Effector memory CD8-positive, alpha-beta T cell (primary cell): ENCODE results near the gene CDR2L.
"Not testable (repeated sequence)": the region's sequence is repeated elsewhere in the genome, so short reads cannot be mapped to it uniquely, and the experiment has no call there.

Experiments used
- ATAC-seq: fragments of 150-1000 bp; cut with Tn5 transposase; replicated peaks from 2 replicates; pipeline ENCODE4 v1.10.0; 2021; ENCODE audit warnings: mild to moderate bottlenecking, moderate library complexity
- DNase-seq, 3 experiments: peaks; one replicate each; pipeline ENCODE4 v3.0.0; 2021
- H3K27ac Mint-ChIP-seq, 2 donors: one replicate each; pipeline ENCODE4 v1.8.0; 2022; ENCODE audit warnings: mild to moderate bottlenecking in 2 of 2, mixed read lengths in 2 of 2, moderate library complexity in 2 of 2
- H3K27me3 Mint-ChIP-seq, 2 donors: one replicate each; pipeline ENCODE4 v1.8.0; 2022; ENCODE audit warnings: mixed read lengths in 2 of 2
- H3K36me3 Mint-ChIP-seq: one replicate; pipeline ENCODE4 v1.8.0; 2022; ENCODE audit warnings: mild to moderate bottlenecking, moderate library complexity, mixed read lengths; ENCODE audit not compliant: insufficient read depth
- H3K4me1 Mint-ChIP-seq, 2 donors: one replicate each; pipeline ENCODE4 v1.8.0; 2022; ENCODE audit warnings: low read depth in 2 of 2, mixed read lengths in 2 of 2
- H3K4me3 Mint-ChIP-seq, 2 donors: one replicate each; pipeline ENCODE4 v1.8.0; 2022; ENCODE audit warnings: mild to moderate bottlenecking in 2 of 2, mixed read lengths in 2 of 2, moderate library complexity in 2 of 2
- H3K9me3 Mint-ChIP-seq, 2 donors: one replicate each; pipeline ENCODE4 v1.8.0; 2022; ENCODE audit warnings: mixed read lengths in 2 of 2

CDR2L gene

DNA sequence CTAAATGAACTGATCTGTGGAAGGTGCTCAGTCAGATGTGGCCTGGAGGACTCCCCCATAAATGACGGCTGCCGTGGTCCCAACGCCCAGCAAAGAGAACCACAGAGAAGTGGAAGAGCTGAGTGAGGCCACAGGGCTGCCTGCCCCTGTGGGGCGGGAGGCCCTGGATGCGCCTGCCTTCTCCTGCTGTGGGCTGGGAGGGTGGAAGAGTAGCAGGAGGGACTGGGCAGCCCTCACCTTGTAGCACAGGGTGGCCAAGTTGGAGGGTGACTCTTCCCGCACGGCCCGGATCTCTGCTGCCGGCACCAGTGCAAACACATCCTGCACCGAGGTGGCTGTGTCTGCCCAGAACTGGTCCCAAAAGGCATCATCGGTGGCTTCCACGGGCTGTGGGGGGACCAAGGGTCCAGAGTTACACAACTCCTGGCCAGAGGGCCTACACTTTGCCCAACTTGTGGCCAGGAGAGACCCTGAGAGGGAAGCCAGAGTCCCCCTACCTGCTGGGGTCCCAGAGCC is 23.1 kb upstream of the CDR2L start:
- Mint-ChIP-seq H3K4me1 (peaks cover 4% of the 10 kb centered on the region in 2 donors), H3K27me3 (peaks cover 0 to 9% of the 10 kb centered on the region in 2 donors), H3K27ac (no peak overlapping the region), H3K36me3 (no peaks in the 10 kb centered on the region), H3K9me3 (no peaks in the 10 kb centered on the region), H3K4me3 (no peak overlapping the region)
- no peak for DNase-seq
- ATAC-seq: no peak

DNA sequence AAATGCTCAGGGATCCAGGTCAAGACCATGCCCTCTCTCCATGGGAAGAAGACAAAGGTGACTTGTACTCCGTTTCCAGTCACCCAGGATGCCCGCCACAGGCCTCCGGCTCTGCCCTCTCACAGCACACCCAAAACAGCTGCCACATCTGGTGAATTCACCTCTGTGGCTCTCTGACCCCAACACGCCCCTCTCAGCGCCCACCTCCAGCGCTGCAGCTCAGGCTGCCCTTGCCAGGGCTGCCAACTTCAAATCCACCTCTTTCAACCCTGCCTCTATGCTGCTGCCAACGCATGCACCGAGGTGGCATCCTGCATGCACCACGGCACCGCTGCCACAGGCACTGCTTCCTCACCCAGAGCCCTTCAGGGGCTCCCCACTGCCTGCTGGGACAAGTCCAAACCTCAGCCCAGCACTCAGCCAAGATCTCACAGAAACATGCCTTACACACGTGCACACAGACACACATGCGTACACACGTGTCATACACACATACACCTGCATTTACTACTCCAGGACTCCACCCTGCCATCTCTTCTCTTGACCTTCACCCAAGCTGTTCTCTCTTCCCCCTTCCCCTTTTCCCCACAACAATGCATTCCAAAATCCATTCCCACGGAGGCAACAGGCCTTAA is 22.3 kb upstream of the CDR2L start:
- Mint-ChIP-seq H3K9me3 (no peaks in the 10 kb centered on the region), H3K4me1 (peaks cover 2 to 4% of the 10 kb centered on the region in 2 donors), H3K27ac (peak overlapping the region in 1 of 2 donors; percentile 19), H3K4me3 (no peak overlapping the region), H3K36me3 (no peaks in the 10 kb centered on the region), H3K27me3 (peaks cover 0 to 3% of the 10 kb centered on the region in 2 donors)
- ATAC-seq: no peak
- no peak for DNase-seq

DNA sequence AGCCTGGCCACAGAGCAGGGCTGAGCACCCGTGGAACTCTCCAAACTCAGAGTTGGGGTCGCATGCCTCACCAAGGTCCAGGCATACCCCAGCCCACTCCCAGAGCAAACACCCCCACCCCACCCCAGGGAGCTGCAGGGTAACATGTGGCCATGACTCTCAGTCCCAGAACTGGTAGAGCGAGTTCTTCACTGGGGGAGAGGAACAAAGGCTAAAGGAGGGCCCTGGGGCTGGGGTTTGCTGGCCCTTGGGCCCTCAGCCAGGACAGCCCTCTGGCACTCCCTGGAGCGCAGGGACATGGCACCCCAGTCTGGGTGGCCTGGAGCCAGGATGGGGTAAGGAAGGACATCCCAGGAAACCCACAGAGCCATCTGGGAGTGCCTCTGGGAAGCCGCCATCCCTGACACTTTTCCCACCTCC is 19.1 kb upstream of the CDR2L start:
- no peaks in the 10 kb centered on the region for H3K9me3 Mint-ChIP-seq
- H3K27ac Mint-ChIP-seq: peak overlapping the region in 1 of 2 donors; percentile 41
- H3K4me1 Mint-ChIP-seq: peaks cover 6 to 10% of the 10 kb centered on the region in 2 donors
- H3K27me3 Mint-ChIP-seq: peaks cover 5 to 15% of the 10 kb centered on the region in 2 donors
- ATAC-seq (no peak), DNase-seq (no peak)
- H3K4me3 Mint-ChIP-seq: no peak overlapping the region
- H3K36me3 Mint-ChIP-seq: no peaks in the 10 kb centered on the region

DNA sequence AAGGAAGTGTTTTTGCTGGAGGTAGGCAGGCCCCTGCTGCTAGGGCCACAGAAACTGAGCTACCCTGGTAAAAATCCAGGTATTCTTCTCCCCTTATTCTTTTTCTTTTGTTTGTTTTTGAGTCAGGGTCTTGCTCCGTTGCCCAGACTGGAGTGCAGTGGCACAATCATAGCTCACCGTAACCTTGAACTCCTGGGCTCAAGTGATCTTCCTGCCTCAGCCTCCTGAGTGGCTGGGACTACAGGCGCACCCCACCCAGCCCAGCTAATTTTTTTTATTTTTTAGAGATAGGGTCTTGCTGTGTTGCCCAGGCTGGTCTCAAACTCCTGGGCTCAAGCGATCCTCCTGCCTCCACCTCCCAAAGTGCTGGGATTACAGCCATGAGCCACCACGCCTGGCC is 17.9 kb upstream of the CDR2L start:
- not testable (repeated sequence) for H3K9me3 Mint-ChIP-seq, H3K4me1 Mint-ChIP-seq, ATAC-seq, H3K36me3 Mint-ChIP-seq, H3K4me3 Mint-ChIP-seq, DNase-seq
- Mint-ChIP-seq H3K27ac (peak overlapping the region in 1 of 2 donors; percentile 77), H3K27me3 (peaks cover 5 to 24% of the 10 kb centered on the region in 2 donors)

- no peaks in the 10 kb centered on the region for H3K9me3 Mint-ChIP-seq
- H3K4me3 Mint-ChIP-seq: no peak overlapping the region
Observed at GRCh38 chr17:74970395-74970794, 17.0 kb upstream of the CDR2L start.

GRCh38 chr17:74971069-74971841 is 16.2 kb upstream of the CDR2L start:
- ATAC-seq (no peak), DNase-seq (no peak)
- peak overlapping the region in 1 of 2 donors; percentile 28 for H3K27ac Mint-ChIP-seq
- H3K27me3 Mint-ChIP-seq: peaks cover 5 to 33% of the 10 kb centered on the region in 2 donors
- H3K36me3 Mint-ChIP-seq: no peaks in the 10 kb centered on the region
- H3K9me3 Mint-ChIP-seq: no peaks in the 10 kb centered on the region
- peaks cover 6 to 10% of the 10 kb centered on the region in 2 donors for H3K4me1 Mint-ChIP-seq
- peak overlapping the region; percentile 74 to 83 for H3K4me3 Mint-ChIP-seq

More at GRCh38 chr17:74970395-74970794, 17.0 kb upstream of the CDR2L start:
- peak overlapping the region in 1 of 2 donors; percentile 77 for H3K27ac Mint-ChIP-seq
- H3K4me1 Mint-ChIP-seq: peaks cover 6 to 10% of the 10 kb centered on the region in 2 donors
- DNase-seq (no peak), ATAC-seq (no peak)
- H3K36me3 Mint-ChIP-seq: no peaks in the 10 kb centered on the region
- H3K27me3 Mint-ChIP-seq: peaks cover 5 to 33% of the 10 kb centered on the region in 2 donors

DNA sequence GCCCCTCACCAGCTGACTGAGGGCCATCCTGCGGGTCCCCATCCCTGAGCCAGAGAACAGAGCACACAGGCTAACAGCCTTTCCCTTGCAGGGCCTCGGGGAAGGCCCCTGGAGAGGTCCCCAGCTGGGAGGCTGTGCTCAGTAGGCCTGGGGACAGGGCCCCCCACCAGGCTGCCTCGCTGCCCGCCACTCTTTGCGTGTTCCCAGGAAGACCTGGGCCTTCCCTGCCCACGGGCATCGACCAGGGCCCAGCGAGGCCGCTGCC is 15.7 kb upstream of the CDR2L start:
- H3K9me3 Mint-ChIP-seq: no peaks in the 10 kb centered on the region
- no peak for ATAC-seq
- H3K4me1 Mint-ChIP-seq: peaks cover 6 to 10% of the 10 kb centered on the region in 2 donors
- H3K27ac Mint-ChIP-seq: peak overlapping the region in 1 of 2 donors; percentile 28
- peak overlapping the region; percentile 74 to 83 for H3K4me3 Mint-ChIP-seq
- DNase-seq: no peak
- H3K36me3 Mint-ChIP-seq: no peaks in the 10 kb centered on the region
- peaks cover 5 to 33% of the 10 kb centered on the region in 2 donors for H3K27me3 Mint-ChIP-seq

DNA sequence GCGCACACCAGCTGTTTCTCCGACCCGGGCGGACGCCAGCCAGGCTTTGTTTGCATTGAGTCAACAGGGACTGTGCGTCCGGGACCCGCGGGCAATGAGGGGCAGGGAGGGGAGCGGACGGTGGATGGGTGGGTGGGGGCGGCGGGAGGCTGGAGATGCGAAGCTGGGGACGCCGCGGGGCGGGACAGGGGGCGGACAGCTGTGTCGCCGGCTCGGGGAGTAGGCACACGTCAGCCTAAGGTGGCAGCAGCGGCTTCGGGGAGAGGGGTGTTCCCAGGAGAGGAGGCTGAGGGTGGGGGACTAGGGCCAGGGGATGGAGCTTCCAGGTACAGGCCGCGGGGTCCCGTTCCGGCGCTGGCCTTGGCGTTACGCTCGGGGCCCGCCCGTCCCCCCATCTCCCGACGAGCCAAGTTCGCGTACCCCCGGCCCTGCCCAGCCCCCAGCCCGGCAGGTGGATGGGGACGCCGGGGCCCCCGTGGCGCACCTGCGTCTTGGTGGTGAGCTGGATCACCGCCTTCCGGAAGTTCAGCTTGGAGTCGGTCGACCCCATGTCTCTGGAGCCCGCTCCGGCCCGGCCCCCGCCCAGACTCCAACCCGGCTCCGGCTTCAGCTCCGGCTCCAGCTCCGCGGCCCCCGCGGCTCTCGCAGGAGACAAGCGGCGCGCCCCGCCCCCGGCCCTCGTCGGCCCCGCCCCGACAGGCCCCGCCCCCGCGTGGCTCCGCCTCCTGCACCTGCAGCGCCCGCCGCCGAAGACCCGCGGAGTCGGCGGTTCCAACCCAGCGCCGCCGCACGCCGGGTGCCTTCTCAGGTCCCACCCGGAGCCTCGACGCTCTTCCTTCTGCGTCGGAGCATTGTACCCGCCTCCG is 15.1 kb upstream of the CDR2L start, which contains the start of gene HID1:
Gene HID1, minus strand, starts transcription at position 653 of the 866 bp plus-strand sequence. Its CDS starts 103 bp downstream, at position 550.
- peaks cover 6 to 10% of the 10 kb centered on the region in 2 donors for H3K4me1 Mint-ChIP-seq
- H3K9me3 Mint-ChIP-seq: no peaks in the 10 kb centered on the region
- ATAC-seq: peak; percentile 88
- peaks cover 5 to 33% of the 10 kb centered on the region in 2 donors for H3K27me3 Mint-ChIP-seq
- H3K4me3 Mint-ChIP-seq: peak within 1 kb of the TSS; percentile 83 to 92
- H3K27ac Mint-ChIP-seq: peak within 1 kb of the TSS; percentile 72 to 79
- no peaks in the 10 kb centered on the region for H3K36me3 Mint-ChIP-seq
- DNase-seq: peak; percentile 51 to 67 (median 60)

- H3K4me1 Mint-ChIP-seq: peaks cover 6 to 10% of the 10 kb centered on the region in 2 donors
- no peak for DNase-seq
- H3K36me3 Mint-ChIP-seq: no peaks in the 10 kb centered on the region
- H3K27me3 Mint-ChIP-seq: peaks cover 5 to 38% of the 10 kb centered on the region in 2 donors
- H3K4me3 Mint-ChIP-seq: peak overlapping the region; percentile 83 to 92
- no peaks in the 10 kb centered on the region for H3K9me3 Mint-ChIP-seq
- no peak for ATAC-seq
- H3K27ac Mint-ChIP-seq: peak overlapping the region; percentile 72 to 79
Observed at GRCh38 chr17:74972973-74973328, 14.5 kb upstream of the CDR2L start.

DNA sequence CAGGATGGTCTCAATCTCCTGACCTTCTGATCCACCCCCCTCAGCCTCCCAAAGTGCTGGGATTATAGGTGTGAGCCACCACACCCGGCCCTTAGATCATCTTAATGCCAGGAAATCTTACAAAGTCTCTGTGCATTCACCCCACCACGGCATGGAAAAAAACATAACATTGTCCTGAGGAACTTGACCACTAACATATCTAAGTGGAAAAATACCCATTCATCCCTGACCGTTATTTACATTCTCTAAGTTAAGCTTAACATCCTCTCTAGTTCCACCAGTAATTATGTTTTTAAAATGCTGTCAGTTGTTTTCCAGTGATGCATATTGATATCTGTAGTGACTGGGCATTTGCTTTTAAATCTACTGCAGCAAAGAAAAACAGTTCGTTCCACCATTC is 11.5 kb upstream of the CDR2L start:
- DNase-seq: no peak
- Mint-ChIP-seq H3K27ac (no peak overlapping the region), H3K27me3 (peaks cover 5 to 42% of the 10 kb centered on the region in 2 donors), H3K4me1 (peaks cover 6 to 11% of the 10 kb centered on the region in 2 donors), H3K4me3 (no peak overlapping the region), H3K36me3 (no peaks in the 10 kb centered on the region), H3K9me3 (no peaks in the 10 kb centered on the region)
- ATAC-seq: no peak

DNA sequence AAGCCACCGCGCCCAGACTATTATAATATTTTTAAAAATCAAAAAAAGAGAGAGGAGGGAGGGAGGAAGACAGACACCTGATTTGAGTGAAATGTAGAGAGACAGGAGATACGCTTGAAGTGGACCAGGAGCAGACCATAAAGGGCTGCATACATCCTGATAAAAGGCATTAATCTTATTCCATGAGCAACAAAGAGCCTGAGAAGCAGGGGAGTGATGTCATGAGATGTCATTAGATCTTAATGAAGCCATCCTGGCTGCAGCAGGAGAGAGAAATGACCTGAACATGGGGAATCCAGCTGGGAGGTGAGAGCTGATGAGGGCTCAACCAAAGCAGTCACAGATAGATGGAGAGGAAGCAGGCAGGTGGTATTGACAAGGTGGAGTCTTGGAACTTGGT is 9.6 kb upstream of the CDR2L start:
- Mint-ChIP-seq H3K27ac (no peak overlapping the region), H3K4me1 (peaks cover 14 to 15% of the 10 kb centered on the region in 2 donors), H3K4me3 (no peak overlapping the region), H3K27me3 (peaks cover 5 to 33% of the 10 kb centered on the region in 2 donors), H3K9me3 (no peaks in the 10 kb centered on the region), H3K36me3 (peaks cover 9% of the 10 kb centered on the region)
- ATAC-seq: no peak
- DNase-seq: no peak

GRCh38 chr17:74978240-74978639 is 9.2 kb upstream of the CDR2L start:
- Mint-ChIP-seq H3K27me3 (peaks cover under 1 to 28% of the 10 kb centered on the region in 2 donors), H3K4me3 (no peak overlapping the region)

More at GRCh38 chr17:74978240-74978639, 9.2 kb upstream of the CDR2L start:
- ATAC-seq: no peak
- DNase-seq: no peak
- Mint-ChIP-seq H3K36me3 (peaks cover 9% of the 10 kb centered on the region), H3K9me3 (no peaks in the 10 kb centered on the region), H3K4me1 (peaks cover 11 to 13% of the 10 kb centered on the region in 2 donors), H3K27ac (no peak overlapping the region)
